Stimulated activated CD8-positive, alpha-beta memory T cell treated with anti-CD3 and anti-CD28 coated beads, Interleukin-4, amount 100 ng/mL, for 24 hours (primary cell): ENCODE data around the gene TXLNB.
A peak's percentile ranks its signal among the peaks of the same experiment; 100 is the strongest.

Experiments used
- DNase-seq: peaks from one replicate; pipeline ENCODE4 v3.0.0-alpha.2; 2020; ENCODE audit warnings: low read depth

TXLNB gene

DNA sequence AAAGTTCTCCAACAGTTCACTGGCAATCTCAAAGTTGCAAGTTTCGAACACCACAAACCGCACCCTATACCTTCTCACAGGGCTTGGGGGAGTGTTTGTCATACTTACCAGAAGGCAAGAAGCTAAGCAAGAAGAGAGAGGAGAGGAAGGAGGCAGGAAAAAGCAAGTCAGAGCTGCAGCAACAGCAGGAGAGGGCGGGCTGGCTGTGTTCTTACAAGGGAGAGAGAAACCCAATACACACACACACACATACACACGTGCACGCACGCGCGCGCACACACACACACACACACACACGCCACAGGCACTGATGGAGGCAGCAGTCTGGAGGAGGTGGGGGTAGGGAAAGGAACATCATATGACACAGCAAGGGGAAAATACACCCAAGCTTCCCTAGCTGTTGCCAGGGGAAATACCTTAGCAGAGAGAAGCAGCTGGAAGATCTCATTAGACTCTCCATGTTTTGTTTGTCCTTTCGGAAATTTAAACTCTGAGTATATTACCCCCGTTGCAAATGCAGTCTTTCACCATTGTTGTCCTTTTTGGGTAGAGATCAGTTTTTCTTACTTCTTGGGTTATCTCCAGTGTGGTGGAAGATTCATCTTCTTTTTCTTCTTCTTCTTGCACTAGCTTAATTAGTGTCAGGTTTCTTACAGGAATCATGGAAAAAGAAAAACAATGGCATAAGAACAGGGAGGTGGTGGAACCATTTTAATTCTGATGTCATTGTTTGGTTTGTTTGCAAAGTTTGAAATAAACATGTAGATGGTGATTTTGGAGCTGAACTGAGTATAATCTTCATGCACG, at the start of gene TXLNB:
TXLNB (minus strand) TSS at position 186 of the 807 bp plus-strand sequence. CDS start 3,099 bp downstream, outside the sequence.
- peak; percentile 63 for DNase-seq

DNA sequence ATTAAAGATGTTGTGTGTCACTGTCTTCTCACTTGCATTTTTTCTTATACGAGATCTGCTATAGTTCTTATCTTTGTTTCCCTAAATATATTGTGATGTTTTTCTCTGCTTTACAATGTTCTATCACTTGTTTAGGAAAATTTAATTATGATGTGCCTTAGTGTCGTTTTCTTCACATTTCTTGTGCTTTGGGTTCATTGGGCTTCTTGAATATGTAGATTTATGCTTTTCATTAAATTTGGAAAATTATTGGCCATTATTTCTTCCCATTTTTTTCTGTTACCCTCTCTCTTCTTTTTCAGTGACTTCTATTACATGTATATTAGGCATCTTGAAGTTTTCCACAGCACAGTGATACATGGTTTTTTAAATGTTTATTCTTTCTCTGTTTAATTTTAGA, 49.3 kb upstream of the TXLNB start:
- DNase-seq: no peak

GRCh38 chr6:139338795-139339194, 47.0 kb upstream of the TXLNB start:
- no peak for DNase-seq

- no peak for DNase-seq
These were observed 46.0 kb upstream of the TXLNB start for GRCh38 chr6:139337830-139338229.

DNA sequence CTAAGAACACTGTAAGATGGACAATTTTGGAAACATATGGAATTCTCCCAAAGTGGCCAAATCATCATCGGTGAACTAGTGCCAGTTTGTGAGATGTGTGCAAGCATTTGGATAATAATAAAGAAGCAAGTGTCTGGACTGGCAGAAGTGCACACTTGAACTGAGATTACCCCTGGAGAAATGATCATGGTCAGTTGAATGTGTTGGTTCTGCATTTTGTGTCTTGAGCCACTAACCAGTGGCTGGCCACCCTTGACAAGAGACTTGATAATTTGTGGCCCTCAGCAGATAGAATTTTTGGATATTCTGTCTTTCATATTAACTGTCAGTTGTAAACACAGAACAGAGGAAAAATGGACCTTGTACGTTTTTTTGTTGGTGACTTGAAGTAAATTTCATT, 45.2 kb upstream of the TXLNB start:
- no peak for DNase-seq

DNA sequence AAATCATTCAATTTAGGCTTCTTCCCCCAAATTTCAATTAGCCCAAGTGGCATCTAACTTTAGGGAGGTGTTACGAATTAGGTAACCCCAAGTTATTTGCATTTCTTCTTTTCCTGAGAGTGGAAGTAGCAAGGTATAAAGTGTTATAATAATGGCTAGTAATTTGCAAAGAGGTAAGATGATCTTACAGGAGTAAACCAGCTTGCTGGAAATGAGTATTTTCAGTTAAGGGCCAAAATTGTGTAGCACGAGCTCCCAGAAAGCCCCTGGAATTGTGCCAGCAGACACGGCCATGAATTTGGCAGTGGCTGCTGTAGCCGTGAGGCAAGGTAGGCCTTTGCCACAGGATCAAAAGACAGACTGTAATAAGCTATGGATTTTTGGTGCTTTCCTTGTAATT, 44.7 kb upstream of the TXLNB start:
- DNase-seq: no peak

GRCh38 chr6:139335447-139336210, 43.8 kb upstream of the TXLNB start:
- DNase-seq: no peak

- no peak for DNase-seq
These were observed 43.1 kb upstream of the TXLNB start for GRCh38 chr6:139334806-139335446.

DNA sequence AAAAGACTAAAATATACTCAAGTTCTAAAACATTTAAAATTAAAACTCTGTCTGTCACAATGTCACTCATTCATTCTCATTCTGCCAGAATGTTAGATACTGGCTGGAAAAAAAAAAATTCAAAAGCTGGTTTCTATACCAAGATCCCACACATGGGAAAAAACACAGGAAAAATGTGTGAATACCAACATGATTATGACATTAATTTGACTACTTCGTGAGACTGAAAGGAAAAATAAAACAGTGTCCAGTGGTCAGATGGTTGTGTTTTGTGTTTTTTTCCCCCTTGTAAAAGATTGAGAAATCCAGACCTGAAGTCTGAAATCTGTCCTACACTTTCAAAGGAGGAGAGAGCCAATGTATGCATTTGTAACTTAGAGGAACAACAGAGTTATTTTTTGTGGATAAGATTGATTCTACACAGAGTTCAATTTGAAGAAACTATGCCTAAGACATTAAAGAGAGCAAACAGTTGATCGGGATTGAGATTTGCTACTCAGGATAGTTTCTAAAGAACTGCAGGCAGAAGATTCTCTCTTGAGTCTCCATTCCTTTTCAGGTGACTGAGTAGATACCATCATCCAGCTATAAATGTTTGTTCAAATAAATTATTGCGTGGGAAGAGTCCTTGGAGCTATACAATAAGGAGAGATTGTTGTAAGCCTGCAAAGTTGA, 39.2 kb upstream of the TXLNB start:
- no peak for DNase-seq

GRCh38 chr6:139330306-139330705, 38.5 kb upstream of the TXLNB start:
- no peak for DNase-seq

- DNase-seq: no peak
These were observed 37.4 kb upstream of the TXLNB start for GRCh38 chr6:139329224-139329623.

DNA sequence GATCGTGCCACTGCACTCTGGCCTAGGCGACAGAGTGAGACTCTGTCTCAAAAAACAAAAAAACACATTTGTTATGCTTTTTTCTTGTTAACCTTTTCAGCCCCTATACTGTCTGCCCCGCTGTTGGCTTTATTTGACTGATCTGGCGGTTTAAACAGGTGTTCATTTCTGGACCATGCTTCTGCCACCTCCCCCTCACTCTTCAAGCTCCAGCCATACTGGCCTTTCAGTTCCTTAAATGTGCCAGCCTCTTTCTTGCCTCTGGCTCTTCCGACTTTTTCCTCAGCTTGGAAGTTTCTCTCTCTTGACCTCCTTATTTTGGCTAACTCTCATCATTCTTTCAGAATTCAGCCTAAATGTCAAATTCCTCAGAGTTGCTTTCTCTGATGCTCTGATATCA, 35.2 kb upstream of the TXLNB start:
- no peak for DNase-seq

GRCh38 chr6:139325686-139326085, 33.9 kb upstream of the TXLNB start:
- no peak for DNase-seq

DNA sequence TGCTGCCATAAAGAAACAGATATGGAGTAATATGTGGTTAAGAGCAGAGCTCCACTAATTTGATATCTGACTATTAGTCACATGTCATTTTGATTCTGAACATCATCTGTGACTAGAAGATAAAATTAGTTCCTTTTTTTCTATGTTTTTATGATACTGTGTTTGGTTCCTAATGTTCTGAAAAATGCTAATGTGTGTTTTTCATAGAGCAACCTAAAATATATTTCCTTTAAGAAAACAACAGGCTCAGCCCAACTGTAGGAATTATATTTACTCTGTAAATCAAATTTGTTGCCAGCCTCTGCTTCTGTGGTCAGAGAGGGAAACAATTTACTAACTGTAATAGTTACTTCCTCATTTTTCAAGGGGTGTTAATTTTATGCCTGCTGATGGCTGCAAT, 33.3 kb upstream of the TXLNB start:
- no peak for DNase-seq

- no peak for DNase-seq
These were observed 32.4 kb upstream of the TXLNB start for GRCh38 chr6:139324301-139324555.

DNA sequence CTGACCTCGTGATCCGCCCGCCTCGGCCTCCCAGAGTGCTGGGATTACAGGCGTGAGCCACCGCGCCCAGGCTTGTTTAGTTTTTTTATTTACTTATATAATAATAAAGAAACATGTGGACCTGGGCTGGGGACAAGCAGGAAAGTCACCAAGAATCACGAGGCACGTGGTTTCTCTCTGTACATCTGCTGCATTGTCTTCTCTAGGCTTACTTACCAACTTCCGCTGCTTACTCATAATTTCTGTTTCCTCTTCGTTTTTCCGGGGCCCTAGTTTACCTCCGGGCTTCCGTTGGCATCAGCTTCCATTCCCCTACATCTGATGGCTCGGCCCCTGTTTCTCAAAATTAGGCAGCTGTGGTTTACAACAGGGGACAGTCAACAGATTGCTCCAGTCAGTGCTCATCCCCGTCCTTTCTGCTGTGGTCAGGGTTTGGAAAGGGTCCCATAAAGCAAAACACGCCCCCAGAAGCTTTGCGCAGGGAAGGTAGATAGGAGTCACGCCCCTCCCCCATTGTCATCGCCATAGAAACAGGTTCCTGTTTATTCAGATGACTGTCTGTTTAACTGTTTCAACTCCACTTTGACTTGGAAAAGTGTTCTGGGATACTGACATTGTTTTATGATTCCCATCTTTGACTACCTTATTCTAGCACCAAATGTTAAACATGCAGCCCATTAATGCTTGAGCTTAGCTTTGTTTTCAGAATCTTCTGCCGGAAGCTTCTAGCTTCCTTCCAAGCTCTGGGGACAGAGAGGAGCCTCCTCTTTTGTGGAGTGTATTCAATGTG, 31.9 kb upstream of the TXLNB start:
- peak; percentile 61 for DNase-seq

DNA sequence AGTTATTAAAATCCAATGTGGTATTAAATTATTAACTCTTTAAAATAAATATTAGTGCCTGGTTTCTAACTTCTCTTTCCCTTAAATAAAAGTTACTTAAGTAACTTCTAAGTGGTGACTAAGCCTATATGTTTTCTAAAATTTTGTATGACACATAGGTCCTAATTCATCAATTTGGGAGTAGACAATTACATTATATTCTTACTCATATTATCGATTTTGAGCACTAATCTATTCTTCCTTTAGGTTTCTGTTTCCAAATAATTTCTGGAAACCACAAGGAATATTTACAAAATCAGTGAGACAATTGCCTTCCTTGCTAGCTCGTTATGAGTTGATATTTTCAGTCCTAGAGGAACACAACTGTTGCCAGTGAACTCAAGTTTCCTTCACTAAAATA, 28.3 kb upstream of the TXLNB start:
- DNase-seq: no peak

DNA sequence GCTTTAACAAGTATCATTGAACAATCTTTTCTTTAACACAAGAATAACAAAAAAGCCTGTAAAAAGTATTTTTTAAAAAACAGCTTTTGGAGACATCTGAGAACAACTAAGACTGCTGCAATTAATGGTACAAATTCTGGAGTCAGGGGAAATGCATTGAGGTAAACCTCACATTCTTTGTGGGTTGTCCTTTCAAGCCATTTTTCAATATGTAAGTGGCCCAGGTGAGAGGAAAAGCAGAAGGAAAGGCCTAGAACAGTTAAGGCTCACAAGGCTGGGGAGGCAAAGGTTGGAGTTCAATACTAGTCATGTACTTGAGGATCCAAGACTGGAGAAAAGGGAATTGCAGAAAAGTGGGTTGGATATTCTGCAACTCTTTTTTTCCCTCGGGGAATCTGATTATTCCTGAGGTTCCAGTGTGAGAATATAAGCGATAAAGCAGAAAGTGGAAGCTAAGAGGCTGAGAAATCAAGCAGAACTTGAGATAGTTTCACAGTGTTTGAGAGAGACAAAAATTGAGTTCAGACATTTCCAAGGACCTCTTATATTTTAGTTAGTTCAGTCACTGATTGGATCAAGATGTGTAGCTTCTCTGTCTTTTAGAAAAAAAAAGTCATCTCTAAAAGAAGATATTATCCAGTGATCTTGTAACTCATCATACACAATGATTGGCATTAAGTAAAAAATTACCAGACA, 25.0 kb upstream of the TXLNB start:
- DNase-seq: no peak

DNA sequence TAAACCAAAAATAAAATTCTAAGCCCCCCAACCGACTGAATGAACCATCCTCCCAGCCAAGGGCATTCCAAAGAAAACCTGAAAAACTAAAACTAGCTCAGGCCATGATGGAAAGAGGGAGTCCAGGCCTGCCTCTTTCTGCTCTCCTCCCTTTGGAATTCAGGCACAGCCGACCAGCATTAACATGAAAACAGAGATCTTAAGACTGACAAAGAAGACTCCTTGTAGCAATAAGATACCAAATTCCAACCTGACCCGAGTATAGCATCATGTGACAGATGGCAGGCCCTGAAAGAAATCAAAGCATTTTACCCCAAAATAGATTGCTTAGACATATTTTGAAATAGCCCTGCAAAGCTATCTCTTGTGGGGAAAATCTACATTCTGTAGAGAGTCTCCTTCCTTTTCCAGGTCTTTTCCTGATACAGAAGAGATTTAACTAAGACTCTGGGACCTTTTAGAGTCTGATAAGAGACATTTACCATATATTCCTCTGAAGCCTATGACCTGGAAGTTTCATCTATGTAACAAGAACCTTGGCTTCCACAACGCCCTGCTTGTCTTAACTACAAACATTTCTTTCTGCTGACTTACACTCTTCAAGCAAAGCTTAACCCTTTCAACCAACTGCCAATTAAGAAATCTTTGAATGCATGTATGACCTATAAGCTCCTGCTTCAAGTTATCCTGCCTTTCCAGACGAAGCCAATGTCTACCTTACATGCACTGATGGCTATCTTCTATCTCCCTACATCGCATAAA, 22.2 kb upstream of the TXLNB start:
- DNase-seq: no peak

DNA sequence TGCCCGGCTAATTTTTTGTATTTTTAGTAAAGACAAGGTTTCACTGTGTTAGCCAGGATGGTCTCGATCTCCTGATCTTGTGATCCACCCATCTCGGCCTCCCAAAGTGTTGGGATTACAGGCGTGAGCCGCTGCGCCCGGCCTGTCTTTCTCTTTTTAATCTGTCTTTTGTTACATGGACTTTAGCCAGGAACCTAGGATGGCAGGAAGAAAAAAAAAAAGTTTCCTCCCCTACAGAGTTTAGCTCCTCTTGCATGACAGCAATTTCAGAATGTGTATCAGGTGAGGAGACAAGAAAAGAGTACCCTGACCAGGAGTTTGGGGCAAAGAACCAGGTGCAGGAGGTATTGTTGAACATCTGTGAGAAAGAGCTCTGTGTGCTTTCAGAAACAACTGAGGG, 21.4 kb upstream of the TXLNB start:
- DNase-seq: no peak

- DNase-seq: no peak
These were observed 20.0 kb upstream of the TXLNB start for GRCh38 chr6:139311831-139312230.
